CD4-positive, CD25-positive, alpha-beta regulatory T cell (primary cell): ENCODE measurements around the gene ERN2. TPM values are rescaled to one million over a fixed set of nuclear protein-coding genes. Genes with fewer than 3 reads are reported as not detected.
"Not testable (repeated sequence)": the region's sequence is repeated elsewhere in the genome, so short reads cannot be mapped to it uniquely, and the experiment has no call there.

ENCODE experiments used
- ATAC-seq, 2 donors: fragments of 150-1000 bp; cut with Tn5 transposase; one replicate each; pipeline ENCODE4 v1.10.0; 2021; ENCODE audit warnings: low read depth in 2 of 2, moderate number of reproducible peaks in 2 of 2, moderate library complexity in 1 of 2
- DNase-seq, 3 donors: peaks; one replicate each; pipeline versions ENCODE4 v3.0.0 to v3.0.0-alpha.2; 2012 to 2022; ENCODE audit warnings: mixed read lengths in 1 of 3
- H3K27ac ChIP-seq: one replicate; pipeline ENCODE4 v1.7.0; 2013; ENCODE audit warnings: mild to moderate bottlenecking, low read length; ENCODE audit not compliant: insufficient read depth, poor library complexity, severe bottlenecking
- H3K27me3 ChIP-seq: one replicate; pipeline ENCODE4 v1.7.0; 2013; ENCODE audit warnings: low read length; ENCODE audit not compliant: control insufficient read depth, insufficient read depth
- H3K36me3 ChIP-seq: one replicate; pipeline ENCODE4 v1.7.0; 2013; ENCODE audit warnings: mild to moderate bottlenecking, low read length, moderate library complexity; ENCODE audit not compliant: control insufficient read depth, insufficient read depth
- H3K4me1 ChIP-seq: 2 replicates; pipeline ENCODE4 v1.7.0; 2013; ENCODE audit warnings: mild to moderate bottlenecking, low read length; ENCODE audit not compliant: insufficient read depth, control insufficient read depth, poor library complexity, severe bottlenecking
- H3K4me3 ChIP-seq: one replicate; pipeline ENCODE4 v1.7.0; 2013; ENCODE audit warnings: low read depth, mild to moderate bottlenecking, low read length, moderate library complexity
- H3K9me3 ChIP-seq, 2 experiments: 1 replicate in 1 of 2; 2 replicates in 1 of 2; pipeline ENCODE4 v1.7.0; 2013; ENCODE audit warnings: low read length in 2 of 2, mild to moderate bottlenecking in 1 of 2, moderate library complexity in 1 of 2; ENCODE audit not compliant: control insufficient read depth in 2 of 2
- H3K27ac Mint-ChIP-seq, 3 donors: one replicate each; pipeline ENCODE4 v1.8.0; 2020 to 2022; ENCODE audit warnings: mild to moderate bottlenecking in 3 of 3, mixed read lengths in 3 of 3, moderate library complexity in 2 of 3
- H3K27me3 Mint-ChIP-seq: one replicate; pipeline ENCODE4 v1.8.0; 2022; ENCODE audit warnings: mild to moderate bottlenecking, mixed read lengths
- H3K36me3 Mint-ChIP-seq: one replicate; pipeline ENCODE4 v1.8.0; 2020; ENCODE audit warnings: mixed read lengths
- H3K4me1 Mint-ChIP-seq, 4 donors: one replicate each; pipeline ENCODE4 v1.8.0; 2020 to 2022; ENCODE audit warnings: mixed read lengths in 4 of 4, mild to moderate bottlenecking in 1 of 4
- H3K4me3 Mint-ChIP-seq, 4 donors: one replicate each; pipeline ENCODE4 v1.8.0; 2020 to 2022; ENCODE audit warnings: mild to moderate bottlenecking in 4 of 4, mixed read lengths in 4 of 4, moderate library complexity in 3 of 4
- H3K9me3 Mint-ChIP-seq, 7 donors: one replicate each; pipeline ENCODE4 v1.8.0; 2020 to 2022; ENCODE audit warnings: mixed read lengths in 7 of 7, mild to moderate bottlenecking in 3 of 7, moderate library complexity in 2 of 7
- polyA plus RNA-seq, 4 donors: library from polyadenylated mRNA; unstranded; fragments of 300-500 nt; fragmentation: Illumina TruSeq; gene quantifications; one replicate each; pipeline ENCODE4 v1.2.3, GENCODE V29; 2021
- total RNA-seq: library from RNA; stranded (reverse); gene quantifications from one replicate; pipeline ENCODE4 v1.2.3, GENCODE V29; 2022

The ERN2 gene
- total and polyA plus RNA-seq, 5 donors from 2014 or later, result not detected

- Histone ChIP-seq H3K27ac (no peak overlapping the region), H3K4me1 (no peaks in the 10 kb centered on the region), H3K4me3 (no peak overlapping the region), H3K27me3 (no peaks in the 10 kb centered on the region), H3K9me3 (no peaks in the 10 kb centered on the region), H3K36me3 (no peaks in the 10 kb centered on the region)
- DNase-seq (no peak), ATAC-seq (no peak)
- Mint-ChIP-seq H3K4me3 (no peak overlapping the region), H3K27ac (no peak overlapping the region), H3K4me1 (peaks cover 0 to 3% (median 2%) of the 10 kb centered on the region in 4 donors), H3K36me3 (no peaks in the 10 kb centered on the region), H3K27me3 (peaks cover 9% of the 10 kb centered on the region), H3K9me3 (peaks cover 0 to 1% (median 0%) of the 10 kb centered on the region in 7 donors)
These were observed 16.7 kb upstream of the ERN2 start for GRCh38 chr16:23729503-23730424.

GRCh38 chr16:23728112-23728477, 15.1 kb upstream of the ERN2 start:
- Histone ChIP-seq H3K27ac (no peak overlapping the region), H3K36me3 (no peaks in the 10 kb centered on the region), H3K4me3 (no peak overlapping the region), H3K27me3 (no peaks in the 10 kb centered on the region), H3K9me3 (no peaks in the 10 kb centered on the region), H3K4me1 (no peaks in the 10 kb centered on the region)
- no peak overlapping the region for H3K27ac Mint-ChIP-seq
- ATAC-seq (no peak), DNase-seq (no peak)
- H3K36me3 Mint-ChIP-seq, result no peaks in the 10 kb centered on the region
- H3K27me3 Mint-ChIP-seq, result peaks cover 16% of the 10 kb centered on the region
- no peak overlapping the region for H3K4me3 Mint-ChIP-seq
- peaks cover 0 to 2% (median under 1%) of the 10 kb centered on the region in 4 donors for H3K4me1 Mint-ChIP-seq
- H3K9me3 Mint-ChIP-seq, result peaks cover 0 to 3% (median 0%) of the 10 kb centered on the region in 7 donors

- Histone ChIP-seq H3K4me3 (no peak overlapping the region), H3K9me3 (peaks cover 0 to 2% of the 10 kb centered on the region in 2 experiments), H3K4me1 (no peaks in the 10 kb centered on the region), H3K27ac (no peak overlapping the region), H3K36me3 (no peaks in the 10 kb centered on the region), H3K27me3 (no peaks in the 10 kb centered on the region)
- Mint-ChIP-seq H3K27ac (no peak overlapping the region), H3K9me3 (peaks cover 0 to 7% (median 1%) of the 10 kb centered on the region in 7 donors), H3K36me3 (no peaks in the 10 kb centered on the region), H3K4me1 (peaks cover 0 to 2% (median under 1%) of the 10 kb centered on the region in 4 donors), H3K4me3 (no peak overlapping the region), H3K27me3 (peaks cover 21% of the 10 kb centered on the region)
- no peak for ATAC-seq
- no peak for DNase-seq
These were observed 13.7 kb upstream of the ERN2 start for GRCh38 chr16:23726710-23727109.

- DNase-seq (no peak), ATAC-seq (no peak)
- Mint-ChIP-seq H3K4me1 (peaks cover 0 to 2% (median under 1%) of the 10 kb centered on the region in 4 donors), H3K4me3 (no peak overlapping the region), H3K27ac (no peak overlapping the region), H3K36me3 (no peaks in the 10 kb centered on the region), H3K9me3 (peaks cover 0 to 11% (median 5%) of the 10 kb centered on the region in 7 donors), H3K27me3 (peaks cover 20% of the 10 kb centered on the region)
- Histone ChIP-seq H3K9me3 (peaks cover 0 to 6% of the 10 kb centered on the region in 2 experiments), H3K27ac (no peak overlapping the region), H3K4me3 (no peak overlapping the region), H3K4me1 (no peaks in the 10 kb centered on the region), H3K36me3 (no peaks in the 10 kb centered on the region), H3K27me3 (peaks cover 3% of the 10 kb centered on the region)
These were observed 11.7 kb upstream of the ERN2 start for GRCh38 chr16:23724785-23725131.

GRCh38 chr16:23724096-23724784, 11.2 kb upstream of the ERN2 start:
- peaks cover 0 to 11% (median 5%) of the 10 kb centered on the region in 7 donors for H3K9me3 Mint-ChIP-seq
- Histone ChIP-seq H3K27me3 (peaks cover 3% of the 10 kb centered on the region), H3K36me3 (no peaks in the 10 kb centered on the region), H3K9me3 (peaks cover 0 to 6% of the 10 kb centered on the region in 2 experiments), H3K4me1 (no peaks in the 10 kb centered on the region), H3K27ac (no peak overlapping the region), H3K4me3 (no peak overlapping the region)
- H3K36me3 Mint-ChIP-seq, result no peaks in the 10 kb centered on the region
- peaks cover 16% of the 10 kb centered on the region for H3K27me3 Mint-ChIP-seq
- peaks cover 0 to 2% (median under 1%) of the 10 kb centered on the region in 4 donors for H3K4me1 Mint-ChIP-seq
- ATAC-seq, result no peak
- H3K27ac Mint-ChIP-seq, result no peak overlapping the region
- H3K4me3 Mint-ChIP-seq, result no peak overlapping the region
- DNase-seq, result no peak

GRCh38 chr16:23722613-23723240, 9.7 kb upstream of the ERN2 start:
- not testable (repeated sequence) for H3K27ac Mint-ChIP-seq

GRCh38 chr16:23716484-23716883, 3.5 kb upstream of the ERN2 start:
- DNase-seq (no peak), ATAC-seq (no peak)
- peaks cover 44% of the 10 kb centered on the region for H3K27me3 Mint-ChIP-seq
- Histone ChIP-seq H3K4me3 (no peak overlapping the region), H3K27ac (no peak overlapping the region), H3K4me1 (no peaks in the 10 kb centered on the region), H3K36me3 (no peaks in the 10 kb centered on the region), H3K9me3 (peaks cover 0 to 2% of the 10 kb centered on the region in 2 experiments), H3K27me3 (peaks cover 3% of the 10 kb centered on the region)
- H3K4me3 Mint-ChIP-seq, result no peak overlapping the region
- H3K9me3 Mint-ChIP-seq, result peaks cover 0 to 9% (median 0%) of the 10 kb centered on the region in 7 donors
- peak overlapping the region in 1 of 3 donors; percentile 34 for H3K27ac Mint-ChIP-seq
- H3K36me3 Mint-ChIP-seq, result no peaks in the 10 kb centered on the region
- H3K4me1 Mint-ChIP-seq, result no peaks in the 10 kb centered on the region

More at GRCh38 chr16:23722613-23723240, 9.7 kb upstream of the ERN2 start:
- H3K27me3 Mint-ChIP-seq, result peaks cover 20% of the 10 kb centered on the region
- H3K27me3 ChIP-seq, H3K4me3 Mint-ChIP-seq, H3K27ac ChIP-seq, H3K4me1 Mint-ChIP-seq, DNase-seq, H3K4me3 ChIP-seq, H3K36me3 ChIP-seq, ATAC-seq, H3K36me3 Mint-ChIP-seq, H3K4me1 ChIP-seq, H3K9me3 ChIP-seq: not testable (repeated sequence)
- H3K9me3 Mint-ChIP-seq, result peaks cover 0 to 11% (median 5%) of the 10 kb centered on the region in 7 donors
